ENCODE data around the gene RFC2.

GRCh38 chr7:74275401-74275881, 21.2 kb upstream of the RFC2 start:
- TF ChIP-seq, protein P1, sequence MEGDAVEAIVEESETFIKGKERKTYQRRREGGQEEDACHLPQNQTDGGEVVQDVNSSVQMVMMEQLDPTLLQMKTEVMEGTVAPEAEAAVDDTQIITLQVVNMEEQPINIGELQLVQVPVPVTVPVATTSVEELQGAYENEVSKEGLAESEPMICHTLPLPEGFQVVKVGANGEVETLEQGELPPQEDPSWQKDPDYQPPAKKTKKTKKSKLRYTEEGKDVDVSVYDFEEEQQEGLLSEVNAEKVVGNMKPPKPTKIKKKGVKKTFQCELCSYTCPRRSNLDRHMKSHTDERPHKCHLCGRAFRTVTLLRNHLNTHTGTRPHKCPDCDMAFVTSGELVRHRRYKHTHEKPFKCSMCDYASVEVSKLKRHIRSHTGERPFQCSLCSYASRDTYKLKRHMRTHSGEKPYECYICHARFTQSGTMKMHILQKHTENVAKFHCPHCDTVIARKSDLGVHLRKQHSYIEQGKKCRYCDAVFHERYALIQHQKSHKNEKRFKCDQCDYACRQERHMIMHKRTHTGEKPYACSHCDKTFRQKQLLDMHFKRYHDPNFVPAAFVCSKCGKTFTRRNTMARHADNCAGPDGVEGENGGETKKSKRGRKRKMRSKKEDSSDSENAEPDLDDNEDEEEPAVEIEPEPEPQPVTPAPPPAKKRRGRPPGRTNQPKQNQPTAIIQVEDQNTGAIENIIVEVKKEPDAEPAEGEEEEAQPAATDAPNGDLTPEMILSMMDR (conservative IDR thresholded peaks at IDR 0.05; ENCODE audit: low read length), result peak; percentile 73
- TF ChIP-seq EZH2phosphoT487 (IDR thresholded peaks at IDR 0.05; ENCODE audit: borderline replicate concordance), result no peak

Measured in Loucy (cell line).